GM21737 (cell line): Measurements from ENCODE around the gene IL17RC.
A peak's percentile ranks its signal among the peaks of the same experiment; 100 is the strongest.

Source experiments
- ATAC-seq: cut with Tn5 transposase; IDR thresholded peaks from one replicate; pipeline ENCODE4 v1.9.1; 2021; ENCODE audit warnings: mild to moderate bottlenecking, moderate library complexity; ENCODE audit not compliant: unreplicated experiment

Gene IL17RC

DNA sequence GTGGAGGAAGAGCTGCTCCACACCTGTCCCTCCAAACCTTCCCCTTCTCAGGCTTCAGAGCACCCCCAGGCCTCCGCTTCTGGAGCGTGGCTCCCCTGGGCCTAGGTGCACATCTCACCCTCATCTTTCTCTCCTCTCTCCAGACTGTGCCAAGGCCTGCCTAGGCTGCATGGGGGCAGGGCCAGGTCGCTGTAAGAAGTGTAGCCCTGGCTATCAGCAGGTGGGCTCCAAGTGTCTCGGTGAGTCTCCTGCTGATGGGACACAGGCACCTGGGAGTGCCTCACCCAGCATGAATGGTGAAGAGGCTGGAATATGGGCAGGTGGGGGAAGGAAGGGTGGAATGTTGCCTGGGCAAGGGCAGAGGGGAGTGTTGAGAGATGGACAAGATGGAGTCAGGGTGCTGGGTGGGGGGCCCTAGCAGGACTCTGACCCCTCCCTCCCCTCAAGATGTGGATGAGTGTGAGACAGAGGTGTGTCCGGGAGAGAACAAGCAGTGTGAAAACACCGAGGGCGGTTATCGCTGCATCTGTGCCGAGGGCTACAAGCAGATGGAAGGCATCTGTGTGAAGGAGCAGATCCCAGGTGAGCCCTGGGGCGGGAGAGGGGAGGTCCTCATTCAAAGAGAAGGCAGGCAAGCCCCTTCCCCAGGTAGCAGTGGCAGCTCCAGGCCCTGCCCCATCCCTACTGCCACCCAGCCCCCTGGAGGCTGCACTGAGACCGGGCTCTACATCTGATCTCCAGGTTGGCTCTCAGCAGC, 26.2 kb downstream of the IL17RC start:
- ATAC-seq, result no peak

DNA sequence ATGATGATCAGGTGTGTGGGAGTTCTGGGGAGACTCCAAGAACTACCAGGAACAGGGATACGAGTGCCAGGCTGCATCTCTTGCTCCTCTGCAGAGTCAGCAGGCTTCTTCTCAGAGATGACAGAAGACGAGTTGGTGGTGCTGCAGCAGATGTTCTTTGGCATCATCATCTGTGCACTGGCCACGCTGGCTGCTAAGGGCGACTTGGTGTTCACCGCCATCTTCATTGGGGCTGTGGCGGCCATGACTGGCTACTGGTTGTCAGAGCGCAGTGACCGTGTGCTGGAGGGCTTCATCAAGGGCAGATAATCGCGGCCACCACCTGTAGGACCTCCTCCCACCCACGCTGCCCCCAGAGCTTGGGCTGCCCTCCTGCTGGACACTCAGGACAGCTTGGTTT, 27.4 kb downstream of the IL17RC start:
- no peak for ATAC-seq

DNA sequence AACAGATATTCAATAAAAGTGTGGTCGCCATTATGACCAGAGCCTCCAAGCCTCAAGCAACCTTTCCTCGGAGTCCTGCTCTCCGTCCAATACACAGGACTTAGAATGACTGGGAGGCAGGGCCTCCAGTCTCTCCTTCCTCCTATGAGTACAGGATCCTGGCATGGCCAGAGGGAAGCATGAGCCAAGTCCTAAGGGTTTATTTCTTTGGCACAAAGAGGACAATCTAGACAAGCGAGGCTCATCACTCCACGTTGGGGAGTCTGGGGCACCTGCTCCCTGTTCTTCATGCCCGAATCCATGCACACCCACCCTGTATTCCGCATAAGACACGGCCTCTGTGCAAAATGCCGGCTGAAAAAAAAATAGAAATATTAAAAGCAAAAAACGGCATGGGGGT, 28.5 kb downstream of the IL17RC start:
- ATAC-seq, result no peak

DNA sequence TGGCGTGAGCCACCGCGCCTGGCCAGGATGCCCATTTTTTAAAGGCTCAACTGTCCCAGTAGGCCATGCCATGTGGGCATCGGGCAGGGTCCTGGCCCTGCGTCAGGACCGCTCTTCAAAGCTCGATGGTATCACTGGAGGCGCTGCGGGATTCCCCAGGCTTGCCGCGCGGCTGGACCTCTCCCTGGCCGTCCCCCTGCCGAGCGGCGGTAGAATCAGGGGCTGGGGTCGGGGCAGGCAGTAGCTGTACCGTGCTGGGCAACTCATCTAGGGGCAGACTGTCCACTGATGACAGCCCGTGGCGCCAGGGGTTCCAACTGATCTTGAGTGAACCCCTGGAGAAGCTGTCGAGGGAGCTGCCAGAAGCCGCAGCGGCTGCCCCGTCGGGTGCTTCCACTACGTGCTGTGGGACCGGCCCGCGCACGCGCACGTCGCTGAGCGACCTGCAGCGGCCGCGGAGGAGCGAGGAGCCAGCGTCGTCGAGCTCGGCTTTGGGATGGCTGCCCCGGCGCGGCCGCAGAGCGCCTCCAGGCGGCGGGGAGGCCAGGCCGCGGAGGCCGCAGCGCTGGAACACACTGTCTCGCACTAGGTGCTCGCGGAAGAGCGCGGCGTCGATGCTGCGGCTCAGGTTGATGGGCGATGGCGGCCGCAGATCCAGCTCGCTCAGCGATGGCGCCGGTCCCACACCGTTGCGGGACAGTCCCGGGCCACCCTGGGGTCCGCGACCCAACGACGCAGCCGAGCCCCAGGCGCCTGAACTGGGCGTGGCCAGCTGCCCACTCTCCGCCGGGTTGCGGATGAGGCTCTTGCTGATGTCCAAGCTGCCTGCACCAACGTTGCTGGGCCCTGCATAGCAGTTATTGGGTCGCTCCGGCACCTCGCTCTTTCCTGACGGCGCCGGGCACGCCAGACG, 29.5 kb downstream of the IL17RC start:
- ATAC-seq, result peak; percentile 55

GRCh38 chr3:9947025-9947995, 30.4 kb downstream of the IL17RC start:
- no peak for ATAC-seq

- no peak for ATAC-seq
Measured at GRCh38 chr3:9948586-9948985, 31.7 kb downstream of the IL17RC start.

- ATAC-seq, result no peak
Measured at GRCh38 chr3:9949115-9949514, 32.2 kb downstream of the IL17RC start.

GRCh38 chr3:9949626-9950025, 32.7 kb downstream of the IL17RC start:
- ATAC-seq, result no peak

DNA sequence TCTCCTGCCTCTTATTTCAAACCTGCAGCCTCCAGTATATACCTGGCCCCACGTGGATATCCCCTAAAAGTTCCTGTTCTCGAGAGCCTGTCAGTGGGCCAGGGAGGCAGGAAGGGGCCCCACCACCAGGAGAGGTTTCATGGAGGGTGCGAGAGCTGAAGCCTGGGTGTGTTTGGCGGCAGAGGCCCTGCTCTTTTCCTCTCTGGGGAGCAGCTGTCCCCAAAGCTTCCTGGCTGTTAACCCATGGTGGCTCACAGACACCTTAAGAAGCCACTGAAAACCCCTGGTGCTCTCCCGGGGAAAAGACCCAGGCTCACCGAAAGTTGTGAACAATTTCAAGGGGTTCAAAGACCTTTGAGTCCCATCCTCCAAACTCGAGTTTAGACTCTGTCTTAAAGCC, 34.2 kb downstream of the IL17RC start:
- no peak for ATAC-seq

DNA sequence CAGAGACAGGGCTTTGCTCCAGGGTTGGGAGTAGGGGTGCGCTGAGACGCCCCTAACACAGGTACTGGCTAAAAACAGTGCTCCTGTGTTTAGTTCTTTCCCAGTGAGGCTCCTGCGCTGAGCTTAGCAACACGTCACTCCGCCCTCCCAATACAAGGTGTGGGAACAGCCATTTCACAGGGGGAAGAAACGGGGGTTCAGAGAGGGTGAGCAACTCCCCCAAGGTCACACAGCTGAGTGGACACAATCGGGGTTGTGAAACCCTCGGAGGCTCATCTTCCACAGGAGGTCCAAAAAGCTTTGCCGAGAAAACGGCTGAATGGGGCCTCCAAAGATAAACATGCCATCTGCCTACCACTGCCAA, 34.7 kb downstream of the IL17RC start:
- peak; percentile 4 for ATAC-seq

GRCh38 chr3:9951962-9952805, 35.3 kb downstream of the IL17RC start, which contains the start of gene PRRT3:
Gene PRRT3 (minus strand): TSS chr3:9952408. CDS start chr3:9950115, 2,293 bp downstream.
- peak; percentile 54 for ATAC-seq

- ATAC-seq, result no peak
Measured at GRCh38 chr3:9955067-9955502, 38.2 kb downstream of the IL17RC start.

DNA sequence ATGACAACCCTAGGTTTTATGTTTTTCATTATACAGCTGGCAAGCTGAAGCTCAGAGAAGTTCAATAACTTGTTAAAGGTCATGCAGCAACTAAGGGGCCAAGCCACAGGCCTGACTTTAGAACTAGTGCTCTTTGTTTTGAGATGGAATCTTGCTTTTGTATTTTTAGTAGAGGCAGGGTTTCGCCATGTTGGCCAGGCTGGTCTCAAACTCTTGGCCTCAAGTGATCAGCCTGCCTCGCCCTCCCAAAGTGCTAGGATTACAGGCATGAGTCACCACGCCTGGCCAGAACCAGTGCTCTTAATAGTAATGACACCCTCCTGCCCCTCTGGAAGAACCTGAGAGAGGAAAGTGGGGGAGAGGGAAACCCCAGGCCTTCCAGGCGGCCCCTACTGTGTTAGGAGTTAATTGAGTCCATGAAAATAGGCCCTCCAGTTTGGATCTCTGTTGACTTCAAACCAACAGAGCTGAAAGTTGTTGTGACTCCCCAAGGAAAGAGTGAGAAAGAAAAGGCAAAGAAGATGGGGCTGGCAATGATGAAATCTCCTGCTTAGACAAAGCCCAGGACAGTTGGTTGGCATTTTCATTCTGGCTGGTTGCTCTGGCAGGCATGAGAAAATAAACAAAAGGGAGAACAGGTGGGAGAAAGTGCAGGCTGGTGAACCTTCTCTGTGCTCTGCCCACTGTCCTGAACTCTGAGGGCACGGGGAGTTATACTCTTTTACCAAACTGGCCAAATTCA, 38.9 kb downstream of the IL17RC start:
- ATAC-seq, result no peak

DNA sequence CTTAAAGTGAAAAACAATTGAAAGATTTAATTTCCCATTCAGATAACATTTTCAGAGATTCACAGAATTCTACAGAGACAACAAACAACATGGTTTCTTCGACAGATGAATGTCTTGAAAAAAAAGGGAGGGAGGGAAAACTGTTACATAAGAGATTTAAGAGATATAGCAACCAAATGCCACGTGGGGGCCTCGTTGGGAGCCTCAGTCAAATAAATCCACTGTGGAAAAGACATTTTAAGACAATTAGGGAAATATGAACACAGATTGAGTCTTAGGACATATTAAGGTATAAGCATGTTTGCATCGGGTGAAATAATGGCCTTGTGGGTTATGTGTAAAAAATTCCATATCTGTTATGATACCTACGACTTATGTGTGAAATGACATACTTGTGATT, 40.3 kb downstream of the IL17RC start:
- ATAC-seq, result no peak

GRCh38 chr3:9965200-9965875, 48.4 kb downstream of the IL17RC start:
- no peak for ATAC-seq

GRCh38 chr3:9966841-9967240, 49.9 kb downstream of the IL17RC start:
- ATAC-seq, result no peak

- ATAC-seq, result no peak
Measured at GRCh38 chr3:9969632-9970019, 52.7 kb downstream of the IL17RC start.

DNA sequence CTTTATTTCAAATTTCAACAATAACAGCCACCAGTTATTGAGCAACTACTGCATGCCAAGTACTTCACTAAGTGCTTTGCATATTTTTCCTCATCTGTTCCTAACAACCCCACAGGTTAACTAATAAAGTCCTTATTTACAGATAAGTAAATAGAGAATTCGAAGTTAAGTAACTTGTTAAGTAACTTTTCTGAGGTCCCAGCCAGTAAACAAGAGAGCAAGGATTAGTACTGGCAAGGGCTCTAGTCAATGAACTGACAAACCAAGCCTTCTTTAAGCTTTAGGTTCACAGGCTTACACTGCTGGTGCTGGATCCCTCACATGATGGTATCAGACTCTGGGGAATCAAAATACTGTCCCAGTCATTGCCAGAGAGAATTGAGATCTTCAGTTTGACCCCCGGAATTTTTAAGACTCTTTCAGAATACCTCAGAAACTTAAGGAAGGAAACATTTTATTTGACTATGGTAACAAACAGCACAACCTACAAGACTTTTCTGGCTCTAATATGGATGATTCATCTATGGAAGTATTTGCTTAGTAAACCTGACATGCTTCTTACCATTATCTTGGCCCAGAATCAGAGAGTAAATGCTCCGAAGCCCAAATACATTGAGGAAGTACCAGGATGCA, 53.2 kb downstream of the IL17RC start:
- ATAC-seq, result no peak
